IMR-90 (cell line): ENCODE measurements around the gene TCIRG1. TPM values are rescaled to one million over a fixed set of nuclear protein-coding genes. Genes with fewer than 3 reads are reported as not detected.

Experiments used
- ATAC-seq: fragments of 200-7000 bp; cut with Tn5 transposase; 2 replicates; pipeline ENCODE4 v1.9.1; 2020; ENCODE audit warnings: low read depth, mild to moderate bottlenecking, moderate library complexity
- BruUV-seq: library from RNA; stranded (reverse); fragments of 400-500 nt; replicated peaks from 2 replicates; lab custom pipeline; 2021; lab: Mats Ljungman, UMichigan
- CTCF ChIA-PET: fragments of 300-600 bp; formaldehyde crosslinking; extraction: SDS; loops from one replicate; lab custom pipeline; 2021; ENCODE audit warnings: antibody characterized with exemption; lab: Yijun Ruan, JAX
- POLR2A ChIA-PET: fragments of 300-600 bp; sonication (Branson Sonifier 250); formaldehyde crosslinking; loops from one replicate; lab custom pipeline; 2022; ENCODE audit warnings: antibody characterized with exemption; ENCODE audit not compliant: unreplicated experiment; lab: Charles Lee
- DNase-seq: peaks from one replicate; pipeline ENCODE4 v3.0.0; 2013
- H2AFZ ChIP-seq: replicated peaks from 2 replicates; pipeline ENCODE3; 2013; ENCODE audit warnings: low read length, mild to moderate bottlenecking; ENCODE audit not compliant: poor library complexity
- H2AK5ac ChIP-seq: 2 replicates; pipeline ENCODE4 v1.6.1; 2013; ENCODE audit warnings: low read depth, low read length, inconsistent platforms
- H2AK9ac ChIP-seq: replicated peaks from 2 replicates; pipeline ENCODE3; 2013; ENCODE audit warnings: mild to moderate bottlenecking, low read depth, low read length, moderate library complexity; ENCODE audit not compliant: poor library complexity
- H2BK120ac ChIP-seq: 2 replicates; pipeline ENCODE4 v1.6.1; 2013; ENCODE audit warnings: low read depth, low read length, inconsistent platforms
- H2BK15ac ChIP-seq: 3 replicates; pipeline ENCODE4 v1.6.1; 2013; ENCODE audit warnings: low read depth, low read length, inconsistent platforms
- H2BK20ac ChIP-seq: 2 replicates; pipeline ENCODE4 v1.6.1; 2013; ENCODE audit warnings: low read depth, mild to moderate bottlenecking, inconsistent platforms, low read length, moderate library complexity
- H2BK5ac ChIP-seq: 2 replicates; pipeline ENCODE4 v1.6.1; 2013; ENCODE audit warnings: mild to moderate bottlenecking, low read depth, low read length, inconsistent platforms; ENCODE audit not compliant: poor library complexity, severe bottlenecking
- H3K14ac ChIP-seq: replicated peaks from 2 replicates; pipeline ENCODE4 v1.6.1; 2013; ENCODE audit warnings: low read depth, low read length, inconsistent platforms
- H3K18ac ChIP-seq: 2 replicates; pipeline ENCODE4 v1.6.1; 2013; ENCODE audit warnings: low read depth, low read length, control low read depth
- H3K23ac ChIP-seq: 2 replicates; pipeline ENCODE4 v1.6.1; 2013; ENCODE audit warnings: low read depth, low read length, inconsistent platforms
- H3K27ac ChIP-seq: 2 replicates; pipeline ENCODE4 v1.5.1; 2013; ENCODE audit warnings: mild to moderate bottlenecking, control low read depth, low read length; ENCODE audit not compliant: insufficient read depth
- H3K27me3 ChIP-seq: 2 replicates; pipeline ENCODE4 v1.6.1; 2013; ENCODE audit warnings: low read length; ENCODE audit not compliant: control insufficient read depth, insufficient read depth
- H3K36me3 ChIP-seq: 2 replicates; pipeline ENCODE4 v1.6.1; 2013; ENCODE audit warnings: low read length, mixed read lengths; ENCODE audit not compliant: control insufficient read depth, insufficient read depth
- H3K4ac ChIP-seq: 2 replicates; pipeline ENCODE4 v1.6.1; 2013; ENCODE audit warnings: low read depth, low read length, inconsistent platforms
- H3K4me1 ChIP-seq: 2 replicates; pipeline ENCODE4 v1.6.1; 2013; ENCODE audit warnings: low read length, mixed read lengths; ENCODE audit not compliant: control insufficient read depth, insufficient read depth
- H3K4me2 ChIP-seq: 2 replicates; pipeline ENCODE4 v1.6.1; 2013; ENCODE audit warnings: low read depth, mild to moderate bottlenecking, control low read depth, low read length, moderate library complexity
- H3K4me3 ChIP-seq: 2 replicates; pipeline ENCODE4 v1.5.1; 2013; ENCODE audit warnings: low read depth, mild to moderate bottlenecking, control low read depth, low read length, moderate library complexity; ENCODE audit not compliant: insufficient read depth
- H3K56ac ChIP-seq: 2 replicates; pipeline ENCODE4 v1.6.1; 2013; ENCODE audit warnings: low read length, inconsistent platforms; ENCODE audit not compliant: insufficient read depth; ENCODE audit errors: extremely low read depth
- H3K79me1 ChIP-seq, 2 experiments: 2 replicates each; pipeline ENCODE4 v1.6.1; 2013; ENCODE audit warnings: low read length in 2 of 2, inconsistent platforms in 1 of 2, low read depth in 1 of 2
- H3K9ac ChIP-seq: 2 replicates; pipeline ENCODE4 v1.6.1; 2013; ENCODE audit warnings: low read depth, low read length, control low read depth
- H3K9me1 ChIP-seq: 2 replicates; pipeline ENCODE4 v1.6.1; 2013; ENCODE audit warnings: low read length, inconsistent platforms; ENCODE audit not compliant: insufficient read depth
- H3K9me3 ChIP-seq: 2 replicates; pipeline ENCODE4 v1.6.1; 2013; ENCODE audit warnings: low read length; ENCODE audit not compliant: control insufficient read depth, insufficient read depth
- H4K20me1 ChIP-seq: 2 replicates; pipeline ENCODE4 v1.6.1; 2013; ENCODE audit warnings: low read length, inconsistent platforms; ENCODE audit not compliant: insufficient read depth
- H4K5ac ChIP-seq: 2 replicates; pipeline ENCODE4 v1.6.1; 2013; ENCODE audit warnings: mild to moderate bottlenecking, low read depth, low read length, control low read depth
- H4K8ac ChIP-seq, 2 experiments: 2 replicates each; pipeline ENCODE4 v1.6.1; 2013; ENCODE audit warnings: low read depth in 2 of 2, low read length in 2 of 2, control low read depth in 1 of 2, inconsistent platforms in 1 of 2
- H4K91ac ChIP-seq: 2 replicates; pipeline ENCODE4 v1.6.1; 2013; ENCODE audit warnings: low read depth, low read length, inconsistent platforms; ENCODE audit not compliant: insufficient read depth
- BHLHE40 ChIP-seq: fragments of 150-350 bp; IDR thresholded peaks from 2 replicates; pipeline ENCODE4 v1.6.1; 2016; ENCODE audit warnings: mild to moderate bottlenecking, low read depth, low read length
- CEBPB ChIP-seq: IDR thresholded peaks from 2 replicates; pipeline ENCODE4 v1.6.1; 2012; ENCODE audit warnings: low read depth, low read length, improper control_type of control experiment
- CHD1 ChIP-seq: IDR thresholded peaks from 2 replicates; pipeline ENCODE4 v1.6.1; 2012; ENCODE audit warnings: low read depth, low read length, improper control_type of control experiment
- FOS ChIP-seq: fragments of 150-350 bp; IDR thresholded peaks from 2 replicates; pipeline ENCODE4 v1.6.1; 2016; ENCODE audit warnings: low read depth, low read length
- MAFK ChIP-seq: IDR thresholded peaks from 2 replicates; pipeline ENCODE4 v1.6.1; 2012; ENCODE audit warnings: low read depth, low read length, improper control_type of control experiment
- MAZ ChIP-seq: IDR thresholded peaks from 2 replicates; pipeline ENCODE4 v1.6.1; 2012; ENCODE audit warnings: low read depth, mild to moderate bottlenecking, low read length, improper control_type of control experiment, moderate library complexity, borderline replicate concordance
- NFE2L2 ChIP-seq: fragments of 150-350 bp; IDR thresholded peaks from 2 replicates; pipeline ENCODE4 v1.6.1; 2016; ENCODE audit warnings: low read depth, mild to moderate bottlenecking, low read length
- POLR2A ChIP-seq: IDR thresholded peaks from 2 replicates; pipeline ENCODE4 v1.6.1; 2012; ENCODE audit warnings: mild to moderate bottlenecking, low read depth, low read length
- RAD21 ChIP-seq: IDR thresholded peaks from 2 replicates; pipeline ENCODE4 v1.6.1; 2012; ENCODE audit warnings: low read length, improper control_type of control experiment
- RCOR1 ChIP-seq: IDR thresholded peaks from 2 replicates; pipeline ENCODE4 v1.6.1; 2012; ENCODE audit warnings: mild to moderate bottlenecking, low read length, improper control_type of control experiment; ENCODE audit not compliant: insufficient replicate concordance
- SMC3 ChIP-seq: fragments of 150-350 bp; IDR thresholded peaks from 2 replicates; pipeline ENCODE4 v1.6.1; 2016; ENCODE audit warnings: low read depth, mild to moderate bottlenecking, antibody characterized with exemption, low read length, moderate library complexity
- WGBS, 2 experiments: methylation state at CpG; one replicate each; pipeline versions ENCODE4 v1.1.5 to v1.1.7; 2013; ENCODE audit warnings: missing lambda C conversion rate in 2 of 2; ENCODE audit not compliant: insufficient read length in 1 of 2; ENCODE audit errors: extremely low coverage in 2 of 2; 5-methylcytosine and 5-hydroxymethylcytosine counted together
- dilution Hi-C: fragments of 300-500 bp; cut with HindIII; formaldehyde crosslinking; loops from one replicate; pipeline ENCODE4 v1.14.3; 2018; ENCODE audit warnings: low sequenced_read_pairs; ENCODE audit not compliant: unreplicated experiment
- in situ Hi-C: fragments of 300-500 bp; cut with MboI; formaldehyde crosslinking; loops from 3 replicates; pipeline ENCODE4 v1.14.3; 2019; ENCODE audit warnings: low sequenced_read_pairs, inconsistent platforms, mixed read lengths
- intact Hi-C: fragments of 100-400 bp; cut with micrococcal nuclease; formaldehyde crosslinking; loops from 2 replicates; pipeline ENCODE4 v1.10.0; 2022
- polyA plus RNA-seq, 3 experiments: library from polyadenylated mRNA; depleted of rRNA; stranded (reverse); fragments of >200 nt; gene quantifications; 2 replicates each; pipeline ENCODE4 v1.2.3, GENCODE V29; 2012; ENCODE audit warnings: low replicate concordance in 1 of 3
- total RNA-seq: library from RNA; depleted of rRNA; stranded (reverse); fragments of >200 nt; gene quantifications from 2 replicates; pipeline ENCODE4 v1.2.3, GENCODE V29; 2012
- TF ChIP-seq, protein P1 (sequence below): fragments of 150-350 bp; IDR thresholded peaks from 2 replicates; pipeline ENCODE4 v1.6.1; 2017; ENCODE audit warnings: mild to moderate bottlenecking, antibody characterized with exemption, low read length, low read depth
- TF ChIP-seq, protein P2 (sequence below): conservative IDR thresholded peaks from 2 replicates; pipeline ENCODE4 v1.5.1; 2012; ENCODE audit warnings: mild to moderate bottlenecking, low read depth, low read length, improper control_type of control experiment
- TF ChIP-seq, protein P3 (sequence below): fragments of 150-350 bp; IDR thresholded peaks from 2 replicates; pipeline ENCODE4 v1.6.1; 2016; ENCODE audit warnings: low read depth, mild to moderate bottlenecking, low read length, moderate library complexity, borderline replicate concordance

TCIRG1 gene
- total and polyA plus RNA-seq, 2 of the 4 experiments (the other 2 are of a cell fraction) = 25.3 to 117 TPM

DNA sequence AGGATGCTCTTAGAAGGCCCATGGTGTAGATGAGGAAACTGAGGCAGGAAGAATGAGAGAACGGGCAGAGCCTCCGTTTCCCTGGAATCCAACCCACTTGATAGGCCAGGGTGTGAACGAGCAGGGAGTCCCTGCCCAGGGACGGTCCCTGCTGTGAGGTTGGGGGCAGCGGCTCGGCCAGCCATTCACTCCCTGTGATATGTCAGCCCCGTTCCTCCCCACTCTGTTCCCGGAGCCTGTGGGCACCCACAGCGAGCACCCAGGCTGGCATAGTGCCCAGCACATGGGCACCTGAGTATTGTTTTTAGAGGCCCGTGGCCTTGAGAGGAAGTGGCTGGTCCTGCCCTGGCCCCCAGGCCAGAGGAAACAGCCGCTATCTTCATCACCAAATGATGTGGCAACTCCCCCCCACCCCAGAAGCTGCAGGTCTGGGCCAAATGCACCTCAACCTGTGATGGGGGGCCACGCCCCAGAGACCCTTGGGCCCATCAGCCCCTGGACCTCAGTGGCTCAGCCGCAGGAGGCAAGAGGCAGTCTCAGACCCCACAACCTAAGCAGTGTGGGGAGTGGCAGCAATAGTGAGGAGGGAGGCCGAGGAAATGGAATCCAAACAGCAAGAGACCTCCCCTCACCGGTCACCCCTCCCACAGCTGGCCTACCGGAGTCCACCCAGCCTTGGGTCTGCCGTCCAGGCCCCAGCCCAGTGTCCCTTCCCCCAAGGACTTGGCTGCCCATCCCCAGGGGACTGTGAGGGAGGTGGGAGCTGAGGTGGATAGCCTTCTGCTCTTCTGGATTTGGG lies 26.6 kb upstream of the TCIRG1 start:
- DNase-seq = no peak
- H3K4ac ChIP-seq = peak overlapping the region; percentile 100
- peak overlapping the region; percentile 69 for H3K23ac ChIP-seq
- peak overlapping the region; percentile 100 for H4K91ac ChIP-seq
- no peaks in the 10 kb centered on the region for H3K36me3 ChIP-seq
- WGBS, 2 experiments = 100% methylated on average over 2 of the region's 17 CpGs; no CpG with 5 or more reads in 1 of the 2 experiments
- H4K5ac ChIP-seq = peak overlapping the region; percentile 92
- H3K4me2 ChIP-seq = no peak overlapping the region; the same call in 1 of the 2 replicates
- no peaks in the 10 kb centered on the region for H3K27me3 ChIP-seq
- H3K9ac ChIP-seq = peak overlapping the region; percentile 35
- peak overlapping the region; percentile 98 for H2BK120ac ChIP-seq
- peak overlapping the region; percentile 72 for H3K18ac ChIP-seq
- peaks cover 35% of the 10 kb centered on the region for H3K9me1 ChIP-seq
- intact Hi-C loops (loop anchor here (5.0 kb wide), 2 partner anchors 105 to 195 kb away; no protein-coding TSS in a partner anchor), dilution Hi-C loops (no loop called here), in situ Hi-C loops (no loop called here)
- H3K4me1 ChIP-seq = peaks cover 47% of the 10 kb centered on the region
- H2BK5ac ChIP-seq = peak overlapping the region; percentile 89
- POLR2A ChIA-PET = no interaction called here
- H3K79me1 ChIP-seq = peaks cover 23 to 45% of the 10 kb centered on the region in 2 experiments; a peak in 3 of 4 replicates
- H3K4me3 ChIP-seq = no peak overlapping the region
- H3K27ac ChIP-seq = peak overlapping the region; percentile 88
- peak overlapping the region; percentile 100 for H2AK9ac ChIP-seq
- peak overlapping the region; percentile 85; the same call in 1 of the 2 replicates for H3K56ac ChIP-seq
- ATAC-seq = no peak
- H2AK5ac ChIP-seq = peak overlapping the region; percentile 100
- no TSS peak for BruUV-seq
- no peaks in the 10 kb centered on the region for H3K9me3 ChIP-seq
- CTCF ChIA-PET = no interaction called here
- peak overlapping the region; percentile 98 for H3K14ac ChIP-seq
- peak overlapping the region; percentile 98; the same call in 2 of the 3 replicates for H2BK15ac ChIP-seq
- H4K8ac ChIP-seq = peak overlapping the region; percentile 92 to 99
- H2AFZ ChIP-seq = peak overlapping the region; percentile 80
- peak overlapping the region; percentile 93 for H2BK20ac ChIP-seq
- no peaks in the 10 kb centered on the region for H4K20me1 ChIP-seq
- TF ChIP-seq RCOR1 = no peak
- no peak for TF ChIP-seq CEBPB
- TF ChIP-seq BHLHE40 = no peak
- no peak for TF ChIP-seq MAFK
- no peak for TF ChIP-seq CHD1
- no peak for TF ChIP-seq MAZ
- TF ChIP-seq, protein P1, sequence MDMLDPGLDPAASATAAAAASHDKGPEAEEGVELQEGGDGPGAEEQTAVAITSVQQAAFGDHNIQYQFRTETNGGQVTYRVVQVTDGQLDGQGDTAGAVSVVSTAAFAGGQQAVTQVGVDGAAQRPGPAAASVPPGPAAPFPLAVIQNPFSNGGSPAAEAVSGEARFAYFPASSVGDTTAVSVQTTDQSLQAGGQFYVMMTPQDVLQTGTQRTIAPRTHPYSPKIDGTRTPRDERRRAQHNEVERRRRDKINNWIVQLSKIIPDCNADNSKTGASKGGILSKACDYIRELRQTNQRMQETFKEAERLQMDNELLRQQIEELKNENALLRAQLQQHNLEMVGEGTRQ = no peak
- TF ChIP-seq, protein P2, sequence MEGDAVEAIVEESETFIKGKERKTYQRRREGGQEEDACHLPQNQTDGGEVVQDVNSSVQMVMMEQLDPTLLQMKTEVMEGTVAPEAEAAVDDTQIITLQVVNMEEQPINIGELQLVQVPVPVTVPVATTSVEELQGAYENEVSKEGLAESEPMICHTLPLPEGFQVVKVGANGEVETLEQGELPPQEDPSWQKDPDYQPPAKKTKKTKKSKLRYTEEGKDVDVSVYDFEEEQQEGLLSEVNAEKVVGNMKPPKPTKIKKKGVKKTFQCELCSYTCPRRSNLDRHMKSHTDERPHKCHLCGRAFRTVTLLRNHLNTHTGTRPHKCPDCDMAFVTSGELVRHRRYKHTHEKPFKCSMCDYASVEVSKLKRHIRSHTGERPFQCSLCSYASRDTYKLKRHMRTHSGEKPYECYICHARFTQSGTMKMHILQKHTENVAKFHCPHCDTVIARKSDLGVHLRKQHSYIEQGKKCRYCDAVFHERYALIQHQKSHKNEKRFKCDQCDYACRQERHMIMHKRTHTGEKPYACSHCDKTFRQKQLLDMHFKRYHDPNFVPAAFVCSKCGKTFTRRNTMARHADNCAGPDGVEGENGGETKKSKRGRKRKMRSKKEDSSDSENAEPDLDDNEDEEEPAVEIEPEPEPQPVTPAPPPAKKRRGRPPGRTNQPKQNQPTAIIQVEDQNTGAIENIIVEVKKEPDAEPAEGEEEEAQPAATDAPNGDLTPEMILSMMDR = no peak
- no peak for TF ChIP-seq SMC3
- no peak for TF ChIP-seq FOS
- TF ChIP-seq, protein P3, sequence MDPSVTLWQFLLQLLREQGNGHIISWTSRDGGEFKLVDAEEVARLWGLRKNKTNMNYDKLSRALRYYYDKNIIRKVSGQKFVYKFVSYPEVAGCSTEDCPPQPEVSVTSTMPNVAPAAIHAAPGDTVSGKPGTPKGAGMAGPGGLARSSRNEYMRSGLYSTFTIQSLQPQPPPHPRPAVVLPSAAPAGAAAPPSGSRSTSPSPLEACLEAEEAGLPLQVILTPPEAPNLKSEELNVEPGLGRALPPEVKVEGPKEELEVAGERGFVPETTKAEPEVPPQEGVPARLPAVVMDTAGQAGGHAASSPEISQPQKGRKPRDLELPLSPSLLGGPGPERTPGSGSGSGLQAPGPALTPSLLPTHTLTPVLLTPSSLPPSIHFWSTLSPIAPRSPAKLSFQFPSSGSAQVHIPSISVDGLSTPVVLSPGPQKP = no peak
- no peak for TF ChIP-seq POLR2A
- TF ChIP-seq NFE2L2 = no peak
- no peak for TF ChIP-seq RAD21
